Hematopoietic multipotent progenitor cell (in vitro differentiated cells): Measurements from ENCODE around the gene ZC3HAV1. TPM values are rescaled to one million over a fixed set of nuclear protein-coding genes. Genes with fewer than 3 reads are reported as not detected.
"Not testable (repeated sequence)": the region's sequence is repeated elsewhere in the genome, so short reads cannot be mapped to it uniquely, and the experiment has no call there.

Experiments
- DNase-seq, 3 donors: peaks; one replicate each; pipeline ENCODE4 v3.0.0-alpha.2; 2011 to 2015; ENCODE audit warnings: low read depth in 2 of 3, low spot score in 2 of 3
- total RNA-seq: library from RNA; depleted of rRNA; stranded (reverse); fragments of >200 nt; gene quantifications from one replicate; pipeline ENCODE4 v1.2.3, GENCODE V29; 2012

ZC3HAV1 gene
- total RNA-seq, 1 donor = 71.9 TPM

- DNase-seq = no peak
These were observed 77.0 kb downstream of the ZC3HAV1 start for GRCh38 chr7:139032473-139032872.

- no peak for DNase-seq
These were observed 80.2 kb downstream of the ZC3HAV1 start for GRCh38 chr7:139029353-139029752.

GRCh38 chr7:139026551-139026950, 83.0 kb downstream of the ZC3HAV1 start:
- DNase-seq = no peak

- not testable (repeated sequence) for DNase-seq
These were observed 83.7 kb downstream of the ZC3HAV1 start for GRCh38 chr7:139025861-139026260.

GRCh38 chr7:139023076-139023475, 86.4 kb downstream of the ZC3HAV1 start:
- no peak for DNase-seq

GRCh38 chr7:139022286-139022685, 87.2 kb downstream of the ZC3HAV1 start:
- no peak for DNase-seq

GRCh38 chr7:139018910-139019309, 90.6 kb downstream of the ZC3HAV1 start:
- no peak for DNase-seq

- DNase-seq = peak; percentile 29 to 79 (median 61)
These were observed 92.5 kb downstream of the ZC3HAV1 start for GRCh38 chr7:139016931-139017511.

- DNase-seq = no peak
These were observed 98.1 kb downstream of the ZC3HAV1 start for GRCh38 chr7:139011373-139011772.

- peak in 1 of 3 donors; percentile 20 for DNase-seq
These were observed 105.0 kb downstream of the ZC3HAV1 start for GRCh38 chr7:139004321-139005090.

GRCh38 chr7:138999414-138999813, 110.1 kb downstream of the ZC3HAV1 start:
- no peak for DNase-seq

Other genes with a start within 250 kb of the ZC3HAV1 start
- gene KIAA1549, start 128.3 kb downstream of the ZC3HAV1 start, total RNA-seq = 5.1 TPM
- 21.8 TPM for gene ZC3HAV1L, start 73.7 kb downstream of the ZC3HAV1 start, total RNA-seq
- gene UBN2, start 121.5 kb upstream of the ZC3HAV1 start, total RNA-seq = 5.7 TPM
- gene FMC1, start 231.6 kb upstream of the ZC3HAV1 start, total RNA-seq = 26.7 TPM